IMR-90 (cell line): ENCODE results near the gene SHROOM1.

ENCODE experiments used
- BHLHE40 ChIP-seq: fragments of 150-350 bp; IDR thresholded peaks from 2 replicates; pipeline ENCODE4 v1.6.1; 2016; ENCODE audit warnings: mild to moderate bottlenecking, low read depth, low read length
- CEBPB ChIP-seq: IDR thresholded peaks from 2 replicates; pipeline ENCODE4 v1.6.1; 2012; ENCODE audit warnings: low read depth, low read length, improper control_type of control experiment
- CTCF ChIP-seq: conservative IDR thresholded peaks from 2 replicates; pipeline ENCODE4 v1.5.1; 2012; ENCODE audit warnings: mild to moderate bottlenecking, low read depth, low read length, improper control_type of control experiment
- ELK1 ChIP-seq: fragments of 150-350 bp; IDR thresholded peaks from 2 replicates; pipeline ENCODE4 v1.6.1; 2016; ENCODE audit warnings: low read depth, mild to moderate bottlenecking, low read length, moderate library complexity, borderline replicate concordance
- MAFK ChIP-seq: IDR thresholded peaks from 2 replicates; pipeline ENCODE4 v1.6.1; 2012; ENCODE audit warnings: low read depth, low read length, improper control_type of control experiment
- MXI1 ChIP-seq: IDR thresholded peaks from 2 replicates; pipeline ENCODE4 v1.6.1; 2012; ENCODE audit warnings: low read depth, mild to moderate bottlenecking, low read length, moderate library complexity, borderline replicate concordance
- NFE2L2 ChIP-seq: fragments of 150-350 bp; IDR thresholded peaks from 2 replicates; pipeline ENCODE4 v1.6.1; 2016; ENCODE audit warnings: low read depth, mild to moderate bottlenecking, low read length
- POLR2A ChIP-seq: IDR thresholded peaks from 2 replicates; pipeline ENCODE4 v1.6.1; 2012; ENCODE audit warnings: mild to moderate bottlenecking, low read depth, low read length
- RCOR1 ChIP-seq: IDR thresholded peaks from 2 replicates; pipeline ENCODE4 v1.6.1; 2012; ENCODE audit warnings: mild to moderate bottlenecking, low read length, improper control_type of control experiment; ENCODE audit not compliant: insufficient replicate concordance
- RFX5 ChIP-seq: IDR thresholded peaks from 2 replicates; pipeline ENCODE4 v1.8.0; 2012; ENCODE audit warnings: low read depth, mild to moderate bottlenecking, low read length, moderate library complexity

GRCh38 chr5:132785365-132785764, 45.1 kb downstream of the SHROOM1 start:
- TF ChIP-seq CTCF, result no peak
- TF ChIP-seq CEBPB, result no peak
- TF ChIP-seq POLR2A, result no peak
- TF ChIP-seq MXI1, result no peak
- no peak for TF ChIP-seq MAFK
- no peak for TF ChIP-seq RCOR1
- no peak for TF ChIP-seq BHLHE40
- no peak for TF ChIP-seq RFX5
- no peak for TF ChIP-seq ELK1
- TF ChIP-seq NFE2L2, result no peak
